D721Med (cell line): ENCODE results near the gene CA9.

ENCODE experiments used
- DNase-seq: peaks from one replicate; pipeline ENCODE4 v3.0.0; 2011; ENCODE audit warnings: low spot score; ENCODE audit not compliant: insufficient read length
- FAIRE-seq: peaks from 2 replicates; lab custom pipeline; 2011; peaks lifted over from hg19 to GRCh38; lab: Jason Lieb, UNC
- CTCF ChIP-seq: IDR thresholded peaks from 2 replicates; pipeline ENCODE4 v1.5.1; 2012; ENCODE audit warnings: mild to moderate bottlenecking, control low read depth; ENCODE audit not compliant: insufficient read depth; ENCODE audit errors: missing control alignments

The CA9 gene

GRCh38 chr9:35680331-35681105, 6.8 kb downstream of the CA9 start:
- TF ChIP-seq CTCF = no peak
- DNase-seq = no peak
- FAIRE-seq = no peak

GRCh38 chr9:35681341-35682002, 7.7 kb downstream of the CA9 start:
- no peak for FAIRE-seq
- TF ChIP-seq CTCF = no peak
- DNase-seq = no peak

DNA sequence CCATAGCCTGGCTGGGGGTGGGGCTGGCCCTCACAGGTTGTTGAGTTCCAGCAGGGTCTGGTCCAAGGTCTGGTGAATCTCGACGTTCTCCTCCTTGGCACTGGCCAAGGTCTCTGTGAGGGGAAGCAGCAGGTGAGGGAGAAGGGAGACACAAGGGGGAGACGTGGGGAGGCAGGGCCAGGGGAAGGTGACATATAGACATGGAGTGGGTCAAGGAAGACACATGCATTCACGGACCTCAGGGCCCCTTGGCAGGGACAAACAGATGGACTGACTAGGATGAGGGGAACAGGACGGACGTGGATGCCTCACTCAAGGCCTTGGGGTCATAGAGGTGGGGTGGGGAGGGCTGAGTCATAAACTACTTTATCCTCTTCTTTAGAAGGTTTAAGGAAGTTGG, 8.3 kb downstream of the CA9 start:
- FAIRE-seq = no peak
- TF ChIP-seq CTCF = no peak
- no peak for DNase-seq

DNA sequence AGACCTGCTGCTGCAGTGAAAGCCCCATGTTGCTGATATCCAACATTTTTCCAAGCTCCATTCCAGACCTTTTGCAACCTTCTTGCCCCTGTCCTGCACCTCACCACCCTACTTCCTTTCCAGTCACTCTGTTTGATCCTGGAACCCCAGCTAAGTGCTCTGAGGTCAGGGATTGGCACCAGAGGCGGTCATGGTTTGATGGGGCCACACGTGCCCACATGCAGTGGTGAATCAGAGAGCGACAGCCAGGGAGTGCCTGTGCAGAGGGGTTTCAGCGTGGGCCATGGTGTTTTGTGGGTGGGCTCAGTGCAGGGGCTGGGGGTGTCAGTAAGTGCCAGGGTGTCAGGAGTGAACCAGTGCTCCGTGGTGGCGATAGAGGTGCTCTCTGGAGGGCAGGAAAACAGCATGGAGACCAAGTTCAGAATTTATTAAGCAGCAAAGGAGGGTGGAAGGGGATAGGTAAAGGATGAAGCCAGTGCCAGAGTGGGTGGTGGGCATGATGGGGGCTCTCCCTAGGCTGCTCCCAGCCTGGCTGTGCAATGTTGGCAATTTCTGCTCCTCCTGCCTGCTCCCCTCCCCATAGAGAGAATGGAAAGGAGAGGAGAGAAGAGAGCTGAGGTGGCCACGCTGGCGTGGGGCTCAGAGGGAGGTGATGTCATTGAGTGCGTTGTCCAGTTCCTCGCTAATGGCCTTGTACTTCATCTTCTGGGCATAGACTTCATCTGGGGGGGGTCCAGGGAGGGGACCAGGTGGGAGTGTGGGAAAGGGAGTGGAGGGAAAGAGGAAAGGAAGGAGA, 9.0 kb downstream of the CA9 start:
- no peak for TF ChIP-seq CTCF
- FAIRE-seq (no peak), DNase-seq (no peak)

GRCh38 chr9:35683323-35683722, 9.6 kb downstream of the CA9 start:
- FAIRE-seq (no peak), DNase-seq (no peak)
- no peak for TF ChIP-seq CTCF

DNA sequence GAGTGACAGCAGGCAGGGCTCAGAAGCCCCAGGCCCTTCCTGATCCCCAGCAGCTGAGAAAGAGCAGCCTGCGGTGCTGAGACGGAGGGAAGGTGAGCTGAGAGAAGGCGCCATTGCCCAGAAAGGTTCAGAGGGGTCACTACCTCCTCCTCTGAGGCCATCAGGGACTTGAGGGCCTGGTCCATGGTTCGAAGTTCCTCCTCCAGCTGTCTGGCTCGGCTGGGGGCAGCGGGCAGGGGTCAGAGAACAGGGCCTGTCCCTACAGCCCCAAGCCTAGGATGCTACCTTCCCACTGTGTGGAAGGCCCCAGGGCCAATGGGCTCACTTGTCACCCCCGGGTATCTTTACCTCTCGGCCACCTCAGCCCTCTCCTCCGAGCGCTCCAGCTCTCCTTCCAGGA, 11.2 kb downstream of the CA9 start:
- DNase-seq (no peak), FAIRE-seq (no peak)
- TF ChIP-seq CTCF = no peak
